HEK293 (cell line): ENCODE data around the gene POP7.

Source experiments
- CTCF ChIA-PET: fragments of 350-600 bp; formaldehyde crosslinking; extraction: SDS; loops from one replicate; lab custom pipeline; 2021; ENCODE audit warnings: antibody characterized with exemption; lab: Yijun Ruan, JAX
- POLR2A ChIA-PET: fragments of 300-600 bp; formaldehyde crosslinking; extraction: SDS; loops from one replicate; lab custom pipeline; 2020; ENCODE audit warnings: antibody characterized with exemption, inconsistent platforms; lab: Yijun Ruan, JAX
- H3K27ac ChIP-seq: fragments of 200-500 bp; sonication (Bioruptor generic); 2 replicates; pipeline ENCODE4 v1.5.1; 2014; ENCODE audit warnings: low read depth, low read length, control low read depth, inconsistent platforms; ENCODE audit errors: extremely low read depth
- H3K36me3 ChIP-seq, 2 experiments: fragments of 200-500 bp in 1 of 2; sonication (Bioruptor generic) in 1 of 2; 1 replicate in 1 of 2; 2 replicates in 1 of 2; pipeline ENCODE4 v1.5.1; 2014 to 2017; ENCODE audit warnings: inconsistent platforms in 2 of 2, low read length in 2 of 2; ENCODE audit not compliant: control insufficient read depth in 2 of 2, insufficient read depth in 1 of 2
- H3K4me1 ChIP-seq: fragments of 200-500 bp; sonication (Bioruptor generic); 2 replicates; pipeline ENCODE4 v1.5.1; 2014; ENCODE audit warnings: mild to moderate bottlenecking, low read length, inconsistent platforms; ENCODE audit not compliant: control insufficient read depth, insufficient read depth
- H3K4me3 ChIP-seq: 2 replicates; pipeline ENCODE4 v1.5.1; 2011; ENCODE audit warnings: low read depth, mild to moderate bottlenecking, control low read depth, low read length, moderate library complexity
- H3K9me3 ChIP-seq: fragments of 200-500 bp; sonication (Bioruptor generic); 2 replicates; pipeline ENCODE4 v1.5.1; 2014; ENCODE audit warnings: low read depth, low read length, inconsistent platforms; ENCODE audit not compliant: control insufficient read depth, insufficient read depth
- HOXA7 ChIP-seq: sonication (generic); formaldehyde crosslinking; IDR thresholded peaks from 2 replicates; pipeline ENCODE4 v1.8.1; 2022; ENCODE audit warnings: missing genetic modification reagents, borderline replicate concordance
- PATZ1 ChIP-seq: fragments of 450-650 bp; formaldehyde crosslinking; IDR thresholded peaks from 2 replicates; pipeline ENCODE4 v1.5.1; 2016; ENCODE audit warnings: missing biosample characterization, missing genetic modification characterization
- SP2 ChIP-seq: fragments of 450-650 bp; formaldehyde crosslinking; IDR thresholded peaks from 2 replicates; pipeline ENCODE4 v1.5.1; 2016; ENCODE audit warnings: missing biosample characterization, missing genetic modification characterization
- ZBTB17 ChIP-seq: fragments of 450-650 bp; formaldehyde crosslinking; IDR thresholded peaks from 2 replicates; pipeline ENCODE4 v1.5.1; 2016; ENCODE audit warnings: missing biosample characterization, missing genetic modification characterization
- ZBTB49 ChIP-seq: fragments of 450-650 bp; formaldehyde crosslinking; IDR thresholded peaks from 2 replicates; pipeline ENCODE4 v1.5.1; 2016; ENCODE audit warnings: missing biosample characterization, missing genetic modification characterization, low read depth
- ZBTB6 ChIP-seq: fragments of 450-650 bp; formaldehyde crosslinking; IDR thresholded peaks from 2 replicates; pipeline ENCODE4 v1.5.1; 2017; ENCODE audit warnings: missing biosample characterization, missing genetic modification characterization
- ZFHX2 ChIP-seq: fragments of 450-650 bp; formaldehyde crosslinking; conservative IDR thresholded peaks from 2 replicates; pipeline ENCODE4 v1.5.1; 2016; ENCODE audit warnings: missing biosample characterization, missing genetic modification characterization
- ZNF138 ChIP-seq: fragments of 450-650 bp; formaldehyde crosslinking; IDR thresholded peaks from 2 replicates; pipeline ENCODE4 v1.5.1; 2016; ENCODE audit warnings: missing biosample characterization, missing genetic modification characterization, borderline replicate concordance
- ZNF221 ChIP-seq: fragments of 450-650 bp; formaldehyde crosslinking; IDR thresholded peaks from 2 replicates; pipeline ENCODE4 v1.5.1; 2017; ENCODE audit warnings: missing biosample characterization, missing genetic modification characterization, borderline replicate concordance
- ZNF391 ChIP-seq: fragments of 450-650 bp; formaldehyde crosslinking; IDR thresholded peaks from 2 replicates; pipeline ENCODE4 v1.5.1; 2016; ENCODE audit warnings: low read depth, missing biosample characterization, missing genetic modification characterization, borderline replicate concordance
- ZNF501 ChIP-seq: fragments of 450-650 bp; formaldehyde crosslinking; IDR thresholded peaks from 2 replicates; pipeline ENCODE4 v1.5.1; 2016; ENCODE audit warnings: missing biosample characterization, missing genetic modification characterization
- ZNF600 ChIP-seq: fragments of 450-650 bp; formaldehyde crosslinking; IDR thresholded peaks from 2 replicates; pipeline ENCODE4 v1.5.1; 2016; ENCODE audit warnings: missing biosample characterization, missing genetic modification characterization
- ZNF660 ChIP-seq: fragments of 450-650 bp; IDR thresholded peaks from 2 replicates; pipeline ENCODE4 v1.5.1; 2018; ENCODE audit warnings: missing biosample characterization, mild to moderate bottlenecking, missing genetic modification characterization
- ZNF791 ChIP-seq: fragments of 450-650 bp; formaldehyde crosslinking; IDR thresholded peaks from 2 replicates; pipeline ENCODE4 v1.5.1; 2016; ENCODE audit warnings: missing biosample characterization, missing genetic modification characterization
- ZSCAN18 ChIP-seq: fragments of 450-650 bp; formaldehyde crosslinking; IDR thresholded peaks from 2 replicates; pipeline ENCODE4 v1.5.1; 2016; ENCODE audit warnings: missing biosample characterization, missing genetic modification characterization
- ZSCAN30 ChIP-seq: fragments of 450-650 bp; IDR thresholded peaks from 2 replicates; pipeline ENCODE4 v1.5.1; 2018; ENCODE audit warnings: missing biosample characterization, mild to moderate bottlenecking, missing genetic modification characterization, moderate library complexity

Gene POP7

GRCh38 chr7:100686201-100686821, 19.6 kb upstream of the POP7 start:
- H3K4me1 ChIP-seq = no peaks in the 10 kb centered on the region
- H3K36me3 ChIP-seq = peaks cover 0 to 88% of the 10 kb centered on the region in 2 experiments; a peak in 2 of 3 replicates
- ChIA-PET CTCF (interaction anchor here (0.6 kb wide), 2 partner anchors 10 to 530 kb away, joined by 4 read pairs; no protein-coding TSS in a partner anchor), POLR2A (no interaction called here)
- no peaks in the 10 kb centered on the region for H3K9me3 ChIP-seq
- TF ChIP-seq SP2 (tag by site-specific recombination) = 0 out of 2 replicates have a peak, but pooled peaks have one; percentile 12
- no peak for TF ChIP-seq ZNF791 (tag by site-specific recombination)
- peak; percentile 53; the same call in 1 of the 2 replicates for TF ChIP-seq ZNF600 (tag by site-specific recombination)
- no peak for TF ChIP-seq ZSCAN30 (tag by site-specific recombination)
- 0 out of 2 replicates have a peak, but pooled peaks have one; percentile 44 for TF ChIP-seq PATZ1
- TF ChIP-seq ZNF221 (tag by site-specific recombination) = no peak
- no peak overlapping the region for H3K4me3 ChIP-seq
- H3K27ac ChIP-seq = no peak overlapping the region

- no peaks in the 10 kb centered on the region for H3K9me3 ChIP-seq
- no peak overlapping the region for H3K4me3 ChIP-seq
- ChIA-PET CTCF (interaction anchor here (0.6 kb wide), 1 partner anchor 530 kb away, joined by 4 read pairs; no protein-coding TSS in a partner anchor), POLR2A (no interaction called here)
- no peaks in the 10 kb centered on the region for H3K4me1 ChIP-seq
- no peak for TF ChIP-seq ZNF391 (tag by site-specific recombination)
- TF ChIP-seq ZBTB49 = no peak
- TF ChIP-seq ZNF660 (tag by site-specific recombination) = no peak
- TF ChIP-seq ZFHX2 (tag by site-specific recombination) = no peak
- TF ChIP-seq ZNF501 (tag by site-specific recombination) = no peak
- no peak for TF ChIP-seq ZNF138
- TF ChIP-seq ZBTB6 (tag by site-specific recombination) = no peak
- TF ChIP-seq ZSCAN18 (tag by site-specific recombination) = no peak
- no peak for TF ChIP-seq HOXA7 (CRISPR knock-in tag)
- TF ChIP-seq ZBTB17 = no peak
- TF ChIP-seq, all 188 proteins: peak for 0
- Histone ChIP-seq H3K36me3 (peaks cover 0 to 83% of the 10 kb centered on the region in 2 experiments; a peak in 2 of 3 replicates), H3K27ac (no peak overlapping the region)
Measured at GRCh38 chr7:100686822-100687211, 19.1 kb upstream of the POP7 start.
